Measurements from ENCODE around the gene RSPO4. TPM values are rescaled to one million over a fixed set of nuclear protein-coding genes. Genes with fewer than 3 reads are reported as not detected.

RSPO4 gene
- total RNA-seq, 1 donor from 2014 or later: not detected

GRCh38 chr20:952196-952795 lies 49.8 kb downstream of the RSPO4 start:
- TF ChIP-seq CTCF (IDR thresholded peaks at IDR 0.05): no peak
- no peaks in the 10 kb centered on the region for H3K4me1 Mint-ChIP-seq (ENCODE audit: unreplicated experiment)
- DNase-seq (ENCODE audit: extremely low spot score, unreplicated experiment): no peak
- no peaks in the 10 kb centered on the region for H3K9me3 Mint-ChIP-seq (ENCODE audit: unreplicated experiment)
- no peak overlapping the region for H3K27ac Mint-ChIP-seq (ENCODE audit: unreplicated experiment)
- H3K4me3 Mint-ChIP-seq (ENCODE audit: unreplicated experiment): no peak overlapping the region
- H3K36me3 Mint-ChIP-seq (ENCODE audit: unreplicated experiment): no peaks in the 10 kb centered on the region
- peaks cover 23% of the 10 kb centered on the region for H3K27me3 Mint-ChIP-seq (ENCODE audit: unreplicated experiment)

GRCh38 chr20:951384-952169 lies 50.5 kb downstream of the RSPO4 start:
- Mint-ChIP-seq H3K27ac (ENCODE audit: unreplicated experiment) (no peak overlapping the region), H3K27me3 (ENCODE audit: unreplicated experiment) (peaks cover 24% of the 10 kb centered on the region), H3K4me3 (ENCODE audit: unreplicated experiment) (no peak overlapping the region), H3K4me1 (ENCODE audit: unreplicated experiment) (no peaks in the 10 kb centered on the region), H3K9me3 (ENCODE audit: unreplicated experiment) (no peaks in the 10 kb centered on the region), H3K36me3 (ENCODE audit: unreplicated experiment) (no peaks in the 10 kb centered on the region)
- DNase-seq (ENCODE audit: extremely low spot score, unreplicated experiment): no peak
- TF ChIP-seq CTCF (IDR thresholded peaks at IDR 0.05): no peak

- no peaks in the 10 kb centered on the region for H3K4me1 Mint-ChIP-seq (ENCODE audit: unreplicated experiment)
- H3K4me3 Mint-ChIP-seq (ENCODE audit: unreplicated experiment): no peak overlapping the region
- H3K27me3 Mint-ChIP-seq (ENCODE audit: unreplicated experiment): peaks cover 17% of the 10 kb centered on the region
- no peaks in the 10 kb centered on the region for H3K9me3 Mint-ChIP-seq (ENCODE audit: unreplicated experiment)
- no peaks in the 10 kb centered on the region for H3K36me3 Mint-ChIP-seq (ENCODE audit: unreplicated experiment)
- H3K27ac Mint-ChIP-seq (ENCODE audit: unreplicated experiment): no peak overlapping the region
- DNase-seq (ENCODE audit: extremely low spot score, unreplicated experiment): no peak
- no peak for TF ChIP-seq CTCF (IDR thresholded peaks at IDR 0.05)
Observed at GRCh38 chr20:949717-950116, 52.4 kb downstream of the RSPO4 start.

GRCh38 chr20:946826-947225 lies 55.3 kb downstream of the RSPO4 start:
- peaks cover 17% of the 10 kb centered on the region for H3K27me3 Mint-ChIP-seq (ENCODE audit: unreplicated experiment)
- no peaks in the 10 kb centered on the region for H3K36me3 Mint-ChIP-seq (ENCODE audit: unreplicated experiment)
- DNase-seq (ENCODE audit: extremely low spot score, unreplicated experiment): no peak
- no peaks in the 10 kb centered on the region for H3K4me1 Mint-ChIP-seq (ENCODE audit: unreplicated experiment)
- H3K4me3 Mint-ChIP-seq (ENCODE audit: unreplicated experiment): no peak overlapping the region
- TF ChIP-seq CTCF (IDR thresholded peaks at IDR 0.05): no peak
- no peaks in the 10 kb centered on the region for H3K9me3 Mint-ChIP-seq (ENCODE audit: unreplicated experiment)
- H3K27ac Mint-ChIP-seq (ENCODE audit: unreplicated experiment): no peak overlapping the region

- Mint-ChIP-seq H3K9me3 (ENCODE audit: unreplicated experiment) (no peaks in the 10 kb centered on the region), H3K36me3 (ENCODE audit: unreplicated experiment) (no peaks in the 10 kb centered on the region), H3K4me1 (ENCODE audit: unreplicated experiment) (no peaks in the 10 kb centered on the region), H3K27ac (ENCODE audit: unreplicated experiment) (no peak overlapping the region), H3K4me3 (ENCODE audit: unreplicated experiment) (no peak overlapping the region), H3K27me3 (ENCODE audit: unreplicated experiment) (peaks cover 17% of the 10 kb centered on the region)
- no peak for TF ChIP-seq CTCF (IDR thresholded peaks at IDR 0.05)
- no peak for DNase-seq (ENCODE audit: extremely low spot score, unreplicated experiment)
Observed at GRCh38 chr20:945841-946240, 56.3 kb downstream of the RSPO4 start.

Measured in osteocyte (in vitro differentiated cells).